Neutrophil (primary cell): ENCODE measurements around the gene HSF5.
A peak's percentile ranks its signal among the peaks of the same experiment; 100 is the strongest.

Experiments used
- H3K27ac ChIP-seq: fragments of 200-600 bp; sonication (generic); 2 replicates; pipeline ENCODE4 v1.5.1; 2016; ENCODE audit warnings: mild to moderate bottlenecking, moderate library complexity
- H3K27me3 ChIP-seq: fragments of 200-600 bp; sonication (generic); 2 replicates; pipeline ENCODE4 v1.6.0; 2016; ENCODE audit warnings: mild to moderate bottlenecking
- H3K36me3 ChIP-seq: fragments of 200-600 bp; sonication (generic); 2 replicates; pipeline ENCODE4 v1.5.1; 2017
- H3K4me1 ChIP-seq, 2 experiments: fragments of 200-600 bp in 1 of 2; sonication (generic) in 1 of 2; 1 replicate in 1 of 2; 2 replicates in 1 of 2; pipeline versions ENCODE4 v1.5.1 to v1.6.1; 2013 to 2016; ENCODE audit warnings: low read depth in 1 of 2, low read length in 1 of 2, mild to moderate bottlenecking in 1 of 2, moderate library complexity in 1 of 2; ENCODE audit not compliant: control insufficient read depth in 1 of 2, insufficient read depth in 1 of 2
- H3K4me3 ChIP-seq, 2 experiments: fragments of 200-600 bp in 1 of 2; sonication (generic) in 1 of 2; 1 replicate in 1 of 2; 2 replicates in 1 of 2; pipeline ENCODE4 v1.5.1; 2013 to 2016; ENCODE audit warnings: low read depth in 1 of 2, low read length in 1 of 2, mild to moderate bottlenecking in 1 of 2, moderate library complexity in 1 of 2
- H3K9me3 ChIP-seq: fragments of 200-600 bp; sonication (generic); 2 replicates; pipeline ENCODE4 v1.5.1; 2016
- TF ChIP-seq, protein P1 (sequence below): fragments of 200-600 bp; sonication (generic); IDR thresholded peaks from 2 replicates; pipeline ENCODE4 v1.5.1; 2016; ENCODE audit warnings: antibody characterized with exemption

The HSF5 gene, protein sequence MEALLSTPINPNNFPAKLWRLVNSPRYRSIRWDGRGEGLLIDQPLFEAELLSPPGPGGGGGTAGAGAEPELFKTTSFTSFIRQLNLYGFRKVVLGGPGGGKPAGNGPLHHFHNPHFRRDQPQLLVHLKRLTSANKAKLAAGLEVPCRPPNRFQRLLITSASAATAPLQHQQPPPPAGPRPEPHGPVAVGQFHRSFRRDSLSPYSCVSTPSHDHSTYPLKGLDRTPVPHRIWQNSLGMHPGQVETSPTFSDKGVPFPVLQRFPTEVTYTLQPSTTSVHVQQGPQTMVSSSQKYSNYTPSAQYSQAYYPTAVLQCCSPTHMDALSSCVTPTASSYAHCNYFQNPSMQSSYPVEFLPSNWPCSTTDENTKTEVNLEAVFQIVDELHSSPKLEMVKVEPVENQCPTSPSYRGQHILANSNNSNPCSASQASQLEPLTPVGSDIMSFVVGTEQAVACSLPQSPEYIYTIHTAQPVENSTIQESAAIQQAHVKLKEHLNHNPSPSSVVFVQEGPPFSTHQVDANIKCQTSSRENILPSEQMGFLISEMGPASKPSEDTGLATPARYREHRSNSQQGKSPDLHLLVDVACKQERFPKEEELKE

DNA sequence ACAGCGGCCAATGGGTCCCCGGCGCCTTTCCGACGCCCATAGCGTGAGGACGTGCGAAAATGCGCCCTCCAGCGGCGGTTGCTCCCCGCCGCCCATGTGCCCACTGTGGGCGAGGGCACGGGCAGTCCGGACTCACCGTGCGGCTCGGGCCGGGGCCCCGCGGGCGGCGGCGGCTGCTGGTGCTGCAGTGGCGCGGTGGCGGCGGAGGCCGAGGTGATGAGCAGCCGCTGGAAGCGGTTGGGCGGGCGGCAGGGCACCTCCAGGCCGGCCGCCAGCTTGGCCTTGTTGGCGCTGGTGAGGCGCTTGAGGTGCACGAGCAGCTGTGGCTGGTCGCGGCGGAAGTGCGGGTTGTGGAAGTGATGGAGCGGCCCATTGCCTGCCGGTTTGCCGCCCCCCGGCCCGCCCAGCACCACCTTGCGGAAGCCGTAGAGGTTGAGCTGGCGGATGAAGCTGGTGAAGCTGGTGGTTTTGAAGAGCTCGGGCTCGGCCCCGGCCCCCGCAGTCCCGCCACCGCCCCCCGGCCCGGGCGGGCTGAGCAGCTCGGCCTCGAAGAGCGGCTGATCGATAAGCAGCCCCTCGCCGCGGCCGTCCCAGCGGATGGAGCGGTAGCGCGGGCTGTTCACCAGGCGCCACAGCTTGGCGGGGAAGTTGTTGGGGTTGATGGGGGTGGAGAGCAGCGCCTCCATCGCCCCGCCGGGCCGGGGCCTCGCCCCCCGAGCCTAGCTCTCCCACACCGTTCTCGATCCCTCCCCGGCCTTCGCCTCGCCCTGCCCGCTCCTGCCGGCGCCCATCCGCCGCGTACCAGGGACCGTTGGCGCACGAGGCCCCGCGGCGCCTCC lies at the start of gene HSF5:
Gene HSF5, minus strand, starts transcription at position 820 of the 839 bp plus-strand sequence. Its CDS starts 134 bp downstream, at position 686.
- Histone ChIP-seq H3K4me1 (peaks cover 4 to 10% of the 10 kb centered on the region in 2 experiments), H3K4me3 (peak within 1 kb of the TSS; percentile 52 to 61), H3K36me3 (peaks cover 45% of the 10 kb centered on the region), H3K27ac (peak within 1 kb of the TSS; percentile 50), H3K9me3 (no peaks in the 10 kb centered on the region), H3K27me3 (no peaks in the 10 kb centered on the region)
- TF ChIP-seq, protein P1, sequence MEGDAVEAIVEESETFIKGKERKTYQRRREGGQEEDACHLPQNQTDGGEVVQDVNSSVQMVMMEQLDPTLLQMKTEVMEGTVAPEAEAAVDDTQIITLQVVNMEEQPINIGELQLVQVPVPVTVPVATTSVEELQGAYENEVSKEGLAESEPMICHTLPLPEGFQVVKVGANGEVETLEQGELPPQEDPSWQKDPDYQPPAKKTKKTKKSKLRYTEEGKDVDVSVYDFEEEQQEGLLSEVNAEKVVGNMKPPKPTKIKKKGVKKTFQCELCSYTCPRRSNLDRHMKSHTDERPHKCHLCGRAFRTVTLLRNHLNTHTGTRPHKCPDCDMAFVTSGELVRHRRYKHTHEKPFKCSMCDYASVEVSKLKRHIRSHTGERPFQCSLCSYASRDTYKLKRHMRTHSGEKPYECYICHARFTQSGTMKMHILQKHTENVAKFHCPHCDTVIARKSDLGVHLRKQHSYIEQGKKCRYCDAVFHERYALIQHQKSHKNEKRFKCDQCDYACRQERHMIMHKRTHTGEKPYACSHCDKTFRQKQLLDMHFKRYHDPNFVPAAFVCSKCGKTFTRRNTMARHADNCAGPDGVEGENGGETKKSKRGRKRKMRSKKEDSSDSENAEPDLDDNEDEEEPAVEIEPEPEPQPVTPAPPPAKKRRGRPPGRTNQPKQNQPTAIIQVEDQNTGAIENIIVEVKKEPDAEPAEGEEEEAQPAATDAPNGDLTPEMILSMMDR: peak; percentile 63

DNA sequence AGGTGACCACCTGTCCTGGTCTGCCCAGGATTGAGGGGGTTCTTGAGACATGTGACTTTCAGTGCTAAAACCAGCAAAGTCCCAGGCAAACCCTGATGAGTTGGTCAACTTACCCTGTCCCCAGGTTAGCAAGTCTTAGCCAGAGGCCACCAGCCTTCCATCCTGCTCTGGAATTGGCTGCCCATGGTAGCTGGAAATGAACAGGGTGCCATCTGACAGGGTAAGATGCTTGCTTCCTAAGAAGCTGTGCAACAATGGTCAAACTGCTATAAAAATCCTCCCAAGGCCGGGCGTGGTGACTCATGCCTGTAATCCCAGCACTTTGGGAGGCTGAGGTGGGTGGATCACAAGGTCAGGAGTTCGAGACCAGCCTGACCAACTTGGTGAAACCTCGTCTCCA lies 49.1 kb upstream of the HSF5 start:
- peaks cover 1 to 9% of the 10 kb centered on the region in 2 experiments for H3K4me1 ChIP-seq
- no peak overlapping the region for H3K4me3 ChIP-seq
- peaks cover 42% of the 10 kb centered on the region for H3K27me3 ChIP-seq
- H3K9me3 ChIP-seq: no peaks in the 10 kb centered on the region
- H3K36me3 ChIP-seq: no peaks in the 10 kb centered on the region
- TF ChIP-seq, protein P1: no peak
- H3K27ac ChIP-seq: no peak overlapping the region

DNA sequence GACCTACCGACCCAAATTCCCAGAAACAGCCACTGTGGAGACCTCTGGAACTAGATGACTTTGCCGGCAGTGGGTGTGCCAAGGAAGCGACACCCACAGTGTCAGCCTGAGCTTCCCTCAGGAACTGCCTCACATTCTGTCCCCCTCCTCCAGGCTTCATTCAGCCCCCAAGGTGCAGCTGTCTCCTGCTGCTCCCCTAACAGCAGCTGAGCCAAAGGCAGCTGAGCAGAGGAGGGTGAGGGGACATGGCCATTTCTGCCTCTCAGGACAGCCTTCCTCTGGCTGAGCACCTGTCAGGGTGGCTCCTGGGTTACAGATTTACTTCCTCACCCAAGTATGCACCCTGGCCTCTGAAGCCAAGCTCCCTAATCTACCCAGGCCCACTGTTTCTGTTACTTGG lies 48.3 kb upstream of the HSF5 start:
- Histone ChIP-seq H3K4me1 (peaks cover 6 to 14% of the 10 kb centered on the region in 2 experiments), H3K36me3 (no peaks in the 10 kb centered on the region), H3K27me3 (peaks cover 50% of the 10 kb centered on the region), H3K9me3 (no peaks in the 10 kb centered on the region), H3K27ac (no peak overlapping the region), H3K4me3 (no peak overlapping the region)
- TF ChIP-seq, protein P1: no peak

DNA sequence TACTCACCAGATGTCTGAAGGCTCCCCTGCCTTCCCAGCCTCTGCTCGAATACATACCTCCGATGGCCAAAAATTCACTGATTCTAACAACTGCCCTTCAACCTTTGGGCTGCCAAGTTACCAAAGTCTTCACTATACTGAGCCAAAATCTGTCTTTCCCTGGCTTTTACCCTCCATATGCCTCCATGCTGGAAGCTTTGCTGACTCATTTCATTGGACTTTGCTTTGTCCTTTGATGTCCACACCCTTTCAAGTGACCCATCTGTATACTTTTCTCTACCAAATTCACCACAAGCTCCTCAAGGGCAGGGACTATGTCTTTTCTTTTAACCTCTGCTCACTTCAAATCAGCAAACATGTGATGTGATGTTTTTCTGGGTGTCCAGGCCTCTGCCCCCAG lies 47.2 kb upstream of the HSF5 start:
- H3K27me3 ChIP-seq: peaks cover 61% of the 10 kb centered on the region
- H3K27ac ChIP-seq: no peak overlapping the region
- no peaks in the 10 kb centered on the region for H3K36me3 ChIP-seq
- H3K4me1 ChIP-seq: peaks cover 10 to 18% of the 10 kb centered on the region in 2 experiments
- TF ChIP-seq, protein P1: no peak
- no peak overlapping the region for H3K4me3 ChIP-seq
- H3K9me3 ChIP-seq: no peaks in the 10 kb centered on the region

DNA sequence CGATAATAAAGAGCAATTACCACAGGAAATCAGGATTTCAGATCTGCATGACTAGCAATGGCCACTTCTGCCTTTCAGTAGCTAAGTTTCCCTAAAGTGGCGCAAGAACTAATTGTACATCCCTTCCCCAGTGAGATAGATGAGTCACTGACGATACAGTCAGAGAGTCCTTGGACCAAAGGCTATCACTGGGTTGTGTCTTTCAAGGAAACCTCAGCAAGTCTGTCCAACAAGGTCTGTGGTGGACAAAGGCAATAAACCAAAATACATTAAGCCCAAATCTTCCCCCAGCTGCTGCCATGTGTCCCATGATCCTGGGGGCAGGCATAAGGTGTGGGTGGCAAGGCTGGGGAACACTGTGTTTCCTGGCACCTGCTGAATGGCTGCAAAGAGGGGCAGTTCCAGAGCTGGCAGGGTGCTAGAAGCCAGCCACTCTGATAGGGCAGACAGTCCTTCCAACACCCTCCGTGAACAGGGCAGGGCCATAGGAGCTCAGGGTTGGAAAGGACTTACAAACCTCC lies 46.8 kb upstream of the HSF5 start:
- Histone ChIP-seq H3K9me3 (no peaks in the 10 kb centered on the region), H3K27me3 (peaks cover 65% of the 10 kb centered on the region), H3K4me1 (peaks cover 10 to 18% of the 10 kb centered on the region in 2 experiments), H3K4me3 (no peak overlapping the region), H3K27ac (no peak overlapping the region), H3K36me3 (no peaks in the 10 kb centered on the region)
- TF ChIP-seq, protein P1: no peak
